Colon (tissue), 2 donors: ENCODE data around the gene CYFIP2.

Experiments
- FAIRE-seq: peaks from 2 replicates; lab custom pipeline; 2012; peaks lifted over from hg19 to GRCh38; lab: Jason Lieb, UNC
- donor health status: control.
- donor health status: control.

Gene CYFIP2

GRCh38 chr5:157326440-157327005 is 60.6 kb downstream of the CYFIP2 start:
- FAIRE-seq, result no peak

GRCh38 chr5:157327771-157328170 is 61.8 kb downstream of the CYFIP2 start:
- FAIRE-seq, result no peak

- peak; percentile 24 for FAIRE-seq
Observed at GRCh38 chr5:157328277-157328912, 62.5 kb downstream of the CYFIP2 start.

- FAIRE-seq, result no peak
Observed at GRCh38 chr5:157331807-157332206, 65.9 kb downstream of the CYFIP2 start.

- no peak for FAIRE-seq
Observed at GRCh38 chr5:157335534-157336422, 69.9 kb downstream of the CYFIP2 start.

DNA sequence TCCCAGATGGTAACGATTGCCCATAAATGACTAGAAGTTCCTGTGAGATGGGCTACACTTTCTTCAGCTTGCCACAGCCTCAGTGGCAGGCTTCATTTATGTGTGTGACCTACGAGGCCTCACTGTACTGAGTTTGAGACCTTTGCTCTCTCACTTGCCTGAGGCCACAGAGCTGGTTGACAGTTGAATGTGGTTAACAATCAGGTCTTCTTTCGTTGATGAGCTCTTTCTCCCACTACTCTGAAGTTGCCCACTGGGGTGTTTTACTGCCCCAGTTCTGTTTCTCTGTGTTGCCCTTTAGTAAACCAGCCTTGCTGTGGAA is 70.5 kb downstream of the CYFIP2 start:
- no peak for FAIRE-seq

DNA sequence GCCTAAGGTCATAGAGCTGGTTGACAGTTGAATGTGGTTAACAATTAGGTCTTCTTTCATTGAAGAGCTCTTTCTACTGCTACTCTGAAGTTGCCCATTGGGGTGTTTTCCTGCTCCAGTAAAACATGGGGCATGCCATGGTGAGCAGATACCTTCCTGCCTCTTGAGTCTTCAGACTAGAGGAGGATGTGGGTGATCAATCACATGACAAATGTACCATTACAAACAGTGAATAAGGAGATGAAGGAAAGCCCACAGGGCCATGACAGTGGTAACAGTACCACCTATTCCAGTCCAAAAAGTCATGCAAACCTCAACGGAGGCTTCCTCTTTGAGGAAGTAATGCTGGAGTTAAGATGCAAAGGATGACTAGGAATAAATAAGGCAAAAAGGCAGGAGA is 73.5 kb downstream of the CYFIP2 start:
- no peak for FAIRE-seq

DNA sequence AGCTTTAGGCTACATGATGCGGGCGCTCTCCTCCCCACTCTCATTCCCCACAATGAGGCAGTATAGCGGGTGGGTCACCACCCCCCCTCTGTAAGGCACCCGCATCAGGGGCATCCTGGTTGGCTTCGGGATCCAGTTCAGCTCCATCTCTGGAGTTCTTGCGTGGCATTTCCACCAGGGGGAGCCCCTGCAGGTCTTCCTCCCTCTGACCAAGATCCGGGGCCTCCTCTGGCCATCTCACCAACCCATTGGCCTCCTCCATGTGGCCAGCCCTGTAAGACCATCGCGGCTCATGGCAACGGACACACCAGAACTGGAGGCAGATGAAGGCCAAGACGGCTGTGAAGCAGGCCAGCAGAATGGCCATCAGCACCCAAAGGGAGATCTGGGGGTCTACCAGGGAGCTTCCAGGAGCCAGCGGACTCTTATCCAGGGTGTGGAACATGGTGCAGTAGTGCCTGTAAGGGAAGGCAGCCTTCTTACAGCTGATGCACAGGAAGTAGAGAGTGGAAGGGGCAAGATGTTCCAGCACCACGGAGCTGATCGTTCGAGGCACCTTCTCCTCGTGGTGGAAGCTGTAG is 77.0 kb downstream of the CYFIP2 start:
- no peak for FAIRE-seq

- FAIRE-seq, result no peak
Observed at GRCh38 chr5:157343842-157344790, 78.2 kb downstream of the CYFIP2 start.

- FAIRE-seq, result no peak
Observed at GRCh38 chr5:157345067-157345466, 79.1 kb downstream of the CYFIP2 start.

DNA sequence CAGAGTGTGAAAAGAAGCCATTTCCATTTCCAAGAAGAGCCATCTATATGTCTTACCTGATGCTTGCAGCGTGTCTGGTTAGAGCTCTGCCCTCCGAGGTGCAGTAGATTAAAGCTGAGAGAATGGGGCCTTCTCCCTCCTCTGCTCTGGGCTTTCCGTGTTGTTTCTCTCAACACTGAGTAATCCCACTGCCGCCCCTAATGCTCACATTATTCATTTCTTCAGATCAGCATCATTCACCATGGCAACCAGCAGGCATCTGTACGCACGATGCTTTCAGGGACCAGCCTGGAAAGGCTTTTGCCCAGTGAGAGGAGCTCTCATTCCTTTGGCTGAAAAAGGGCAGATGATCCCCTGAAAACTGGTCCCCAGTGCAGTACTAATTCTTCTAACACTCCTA is 79.6 kb downstream of the CYFIP2 start:
- FAIRE-seq, result no peak

GRCh38 chr5:157347301-157348048 is 81.6 kb downstream of the CYFIP2 start:
- no peak for FAIRE-seq

- no peak for FAIRE-seq
Observed at GRCh38 chr5:157348049-157348400, 82.1 kb downstream of the CYFIP2 start.

- no peak for FAIRE-seq
Observed at GRCh38 chr5:157350939-157351801, 85.2 kb downstream of the CYFIP2 start.

DNA sequence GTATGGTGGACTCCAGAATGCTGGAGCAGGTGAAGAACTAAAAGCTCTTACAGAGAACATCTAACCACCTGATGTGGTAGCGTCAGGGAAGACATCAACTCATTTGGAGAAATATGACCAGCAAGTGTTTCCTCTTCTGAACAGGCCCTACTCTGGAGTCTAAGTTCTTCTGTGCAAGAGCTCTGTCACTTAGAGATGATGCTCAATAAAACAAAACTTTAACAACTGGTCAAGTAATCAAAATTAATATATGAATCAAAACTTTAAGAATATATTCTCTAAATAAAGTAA is 85.8 kb downstream of the CYFIP2 start:
- no peak for FAIRE-seq

DNA sequence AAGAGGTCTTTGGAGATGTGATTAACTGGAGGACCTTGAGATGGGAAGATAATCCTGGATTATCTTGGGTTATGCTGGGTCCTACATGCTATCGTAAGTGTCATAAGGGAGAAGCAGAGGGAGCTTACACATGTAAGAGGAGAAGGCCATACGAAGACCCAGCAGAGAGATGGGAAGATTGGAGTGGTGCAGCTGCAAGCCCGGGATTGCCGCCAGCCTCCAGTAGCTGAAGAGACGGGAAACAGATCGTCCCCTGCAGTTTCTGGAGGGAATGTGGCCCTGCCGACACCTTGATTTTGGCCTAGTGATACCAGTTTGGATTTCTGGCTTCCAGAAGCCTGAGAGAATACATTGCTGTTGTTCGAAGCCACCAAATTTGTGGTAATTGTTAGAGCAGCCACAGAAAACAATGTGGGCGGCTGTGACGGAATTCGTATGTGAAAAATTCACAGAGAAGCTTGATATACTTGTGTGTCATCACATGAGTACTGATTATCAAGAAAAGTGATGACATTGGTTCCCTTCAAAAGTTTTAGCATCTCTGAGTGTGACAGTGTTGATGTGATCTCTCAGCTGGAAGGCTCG is 86.9 kb downstream of the CYFIP2 start:
- no peak for FAIRE-seq

DNA sequence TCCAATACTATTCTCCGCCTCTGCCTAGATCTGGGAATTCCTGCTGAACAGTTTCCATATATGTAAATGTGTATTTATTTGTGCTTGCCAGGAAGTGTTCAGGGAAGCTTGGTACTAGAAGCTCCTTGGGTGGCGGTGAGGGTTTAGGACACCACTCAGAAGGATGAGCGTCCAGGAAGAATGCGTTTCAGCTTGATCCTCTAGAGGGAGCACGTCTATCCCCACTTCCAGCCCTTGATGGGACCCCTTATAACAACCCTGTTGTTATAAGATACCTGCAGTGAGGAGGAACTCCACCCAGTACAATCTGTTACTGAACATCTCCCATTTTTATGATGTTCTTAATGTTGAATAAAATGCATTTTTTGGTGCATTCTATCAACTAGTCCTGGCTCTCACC is 88.9 kb downstream of the CYFIP2 start:
- no peak for FAIRE-seq

GRCh38 chr5:157356576-157356975 is 90.7 kb downstream of the CYFIP2 start:
- FAIRE-seq, result no peak

DNA sequence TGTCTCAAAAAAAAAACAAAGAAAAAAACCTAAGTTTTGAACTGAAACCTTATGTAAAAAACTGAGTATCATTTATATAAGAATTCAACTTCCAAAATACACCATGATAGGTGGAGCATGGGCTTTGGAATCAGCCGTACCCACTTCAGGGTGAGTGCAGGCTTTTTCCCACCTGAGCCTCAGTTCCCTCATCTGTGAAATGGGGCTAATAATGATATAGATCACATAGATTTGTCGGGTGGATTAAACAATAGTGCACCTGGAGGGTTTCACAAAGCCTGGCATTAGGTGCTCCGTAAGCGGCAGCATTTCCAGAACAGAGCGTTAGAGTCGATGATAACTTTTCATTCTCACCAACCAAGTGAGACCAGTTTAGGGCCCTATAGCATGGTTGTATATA is 91.9 kb downstream of the CYFIP2 start:
- FAIRE-seq, result no peak

DNA sequence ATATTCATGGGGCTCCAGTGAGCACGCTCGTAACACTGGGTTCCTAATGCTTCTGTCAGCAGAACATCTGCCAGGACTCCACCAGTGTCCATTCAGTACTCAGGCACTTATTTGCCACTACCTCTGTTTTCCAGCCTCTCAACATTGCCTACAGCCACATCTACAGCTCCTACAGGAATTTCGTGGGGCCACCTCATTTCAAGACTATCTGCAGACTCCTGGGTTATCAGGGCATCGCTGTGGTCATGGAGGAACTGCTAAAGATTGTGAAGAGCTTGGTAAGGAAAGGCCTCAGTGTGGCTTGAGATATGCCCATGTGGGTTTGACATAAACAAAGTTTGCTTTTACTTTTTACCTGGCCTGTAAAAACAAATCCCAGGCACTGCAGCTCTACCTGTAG is 92.9 kb downstream of the CYFIP2 start:
- FAIRE-seq, result no peak
